Kidney epithelial cell (primary cell): Measurements from ENCODE around the gene BLOC1S6. TPM values are rescaled to one million over a fixed set of nuclear protein-coding genes. Genes with fewer than 3 reads are reported as not detected.

Experiments used
- DNase-seq: peaks from one replicate; pipeline ENCODE4 v3.0.0-alpha.2; 2010; ENCODE audit warnings: low read depth
- H3K27me3 ChIP-seq: 2 replicates; pipeline ENCODE4 v1.6.0; 2011; ENCODE audit warnings: low read length; ENCODE audit not compliant: control insufficient read depth, insufficient read depth
- H3K36me3 ChIP-seq: 2 replicates; pipeline ENCODE4 v1.5.1; 2011; ENCODE audit warnings: low read length; ENCODE audit not compliant: control insufficient read depth, insufficient read depth
- H3K4me3 ChIP-seq: 2 replicates; pipeline ENCODE4 v1.5.1; 2011; ENCODE audit warnings: low read depth, mild to moderate bottlenecking, control low read depth, low read length
- total RNA-seq: library from RNA; depleted of rRNA; stranded (reverse); fragments of >200 nt; gene quantifications from 2 replicates; pipeline ENCODE4 v1.2.3, GENCODE V29; 2015
- TF ChIP-seq, protein P1 (sequence below): IDR thresholded peaks from 2 replicates; pipeline ENCODE4 v1.5.1; 2011; ENCODE audit warnings: mild to moderate bottlenecking, moderate library complexity, low read length, control low read depth, inconsistent platforms; ENCODE audit not compliant: insufficient read depth, poor library complexity, severe bottlenecking

Gene BLOC1S6
- total RNA-seq, 1 donor from 2014 or later: 71.4 TPM

DNA sequence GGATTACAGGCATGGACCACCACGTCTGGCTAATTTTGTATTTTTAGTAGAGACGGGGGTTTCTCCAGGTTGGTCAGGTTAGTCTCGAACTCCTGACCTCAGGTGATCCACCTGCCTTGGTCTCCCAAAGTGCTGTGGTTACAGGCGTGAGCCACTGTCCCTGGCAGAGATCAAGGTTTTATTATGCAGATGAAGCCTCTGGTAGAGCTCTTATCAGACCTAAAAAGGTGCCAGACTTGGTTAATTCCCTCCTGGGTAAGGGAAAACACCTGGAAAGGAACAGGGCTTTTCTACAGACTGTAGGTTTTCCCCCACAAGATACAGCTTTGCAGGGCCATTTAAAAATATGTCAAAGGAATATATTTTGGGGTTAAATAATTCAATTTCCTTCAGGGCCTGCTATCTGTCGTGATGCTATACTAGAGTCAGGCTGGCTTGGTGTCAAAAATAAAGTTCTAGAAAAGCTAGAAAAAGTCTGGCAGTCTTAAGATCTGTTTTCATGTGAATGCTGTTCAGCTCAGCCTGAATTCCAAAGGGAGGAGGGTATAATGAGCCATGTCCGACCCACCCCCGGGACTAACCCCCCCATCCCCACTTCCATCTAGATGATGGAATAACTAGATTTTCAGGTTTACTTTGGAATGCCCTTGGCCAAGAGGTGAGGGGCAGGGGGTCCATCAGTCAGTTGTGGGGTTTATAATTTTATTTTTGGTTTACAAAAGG is 1.9 kb upstream of the BLOC1S6 start:
- Histone ChIP-seq H3K27me3 (no peaks in the 10 kb centered on the region), H3K4me3 (no peak overlapping the region), H3K36me3 (no peaks in the 10 kb centered on the region)
- no peak for DNase-seq
- TF ChIP-seq, protein P1, sequence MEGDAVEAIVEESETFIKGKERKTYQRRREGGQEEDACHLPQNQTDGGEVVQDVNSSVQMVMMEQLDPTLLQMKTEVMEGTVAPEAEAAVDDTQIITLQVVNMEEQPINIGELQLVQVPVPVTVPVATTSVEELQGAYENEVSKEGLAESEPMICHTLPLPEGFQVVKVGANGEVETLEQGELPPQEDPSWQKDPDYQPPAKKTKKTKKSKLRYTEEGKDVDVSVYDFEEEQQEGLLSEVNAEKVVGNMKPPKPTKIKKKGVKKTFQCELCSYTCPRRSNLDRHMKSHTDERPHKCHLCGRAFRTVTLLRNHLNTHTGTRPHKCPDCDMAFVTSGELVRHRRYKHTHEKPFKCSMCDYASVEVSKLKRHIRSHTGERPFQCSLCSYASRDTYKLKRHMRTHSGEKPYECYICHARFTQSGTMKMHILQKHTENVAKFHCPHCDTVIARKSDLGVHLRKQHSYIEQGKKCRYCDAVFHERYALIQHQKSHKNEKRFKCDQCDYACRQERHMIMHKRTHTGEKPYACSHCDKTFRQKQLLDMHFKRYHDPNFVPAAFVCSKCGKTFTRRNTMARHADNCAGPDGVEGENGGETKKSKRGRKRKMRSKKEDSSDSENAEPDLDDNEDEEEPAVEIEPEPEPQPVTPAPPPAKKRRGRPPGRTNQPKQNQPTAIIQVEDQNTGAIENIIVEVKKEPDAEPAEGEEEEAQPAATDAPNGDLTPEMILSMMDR: no peak

DNA sequence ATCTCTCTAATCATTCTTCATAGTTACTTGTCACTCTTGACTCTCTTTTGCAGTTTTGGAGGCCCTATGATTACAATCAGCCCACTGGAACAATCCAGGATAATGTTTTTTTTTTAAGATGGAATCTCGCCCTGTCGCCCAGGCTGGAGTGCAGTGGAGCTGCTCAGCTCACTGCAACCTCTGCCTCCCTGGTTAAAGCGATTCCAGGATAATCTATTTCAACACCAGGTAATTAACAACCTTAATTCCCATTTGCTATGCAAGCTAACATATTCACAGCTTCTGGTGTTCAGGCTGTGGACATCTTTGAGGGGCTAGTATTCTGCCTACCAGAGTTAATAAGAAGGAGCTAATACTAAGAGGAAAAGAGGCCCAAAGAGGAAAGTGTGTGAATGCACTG is 1.1 kb upstream of the BLOC1S6 start:
- no peak for DNase-seq
- H3K36me3 ChIP-seq: no peaks in the 10 kb centered on the region
- TF ChIP-seq, protein P1: no peak
- peak overlapping the region; percentile 68 for H3K4me3 ChIP-seq
- H3K27me3 ChIP-seq: no peaks in the 10 kb centered on the region

DNA sequence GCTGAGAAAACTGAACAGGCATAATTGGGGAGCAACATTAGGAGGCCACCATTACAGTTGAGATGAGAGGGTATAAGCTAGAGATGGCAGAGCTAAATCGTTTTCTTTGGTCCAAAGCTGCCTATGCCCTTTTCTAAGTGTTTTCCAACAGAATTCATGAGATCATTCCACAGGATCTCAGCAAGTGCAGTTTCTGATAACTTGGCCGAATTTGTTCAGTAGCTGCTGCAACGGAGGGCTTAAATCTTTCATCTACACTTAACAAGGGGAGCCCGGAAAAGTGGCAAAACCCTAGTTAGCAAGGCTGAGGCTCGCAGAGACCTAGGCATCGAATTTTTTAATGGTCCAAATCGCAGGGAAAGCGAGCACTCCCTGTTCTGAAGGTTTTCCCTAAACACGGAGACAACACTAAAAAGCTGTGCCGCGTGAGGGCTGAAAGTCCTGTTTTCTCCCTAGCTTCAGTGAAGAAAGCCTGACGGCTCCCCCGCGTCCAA is 531 bp upstream of the BLOC1S6 start:
- H3K36me3 ChIP-seq: no peaks in the 10 kb centered on the region
- TF ChIP-seq, protein P1: no peak
- no peak for DNase-seq

DNA sequence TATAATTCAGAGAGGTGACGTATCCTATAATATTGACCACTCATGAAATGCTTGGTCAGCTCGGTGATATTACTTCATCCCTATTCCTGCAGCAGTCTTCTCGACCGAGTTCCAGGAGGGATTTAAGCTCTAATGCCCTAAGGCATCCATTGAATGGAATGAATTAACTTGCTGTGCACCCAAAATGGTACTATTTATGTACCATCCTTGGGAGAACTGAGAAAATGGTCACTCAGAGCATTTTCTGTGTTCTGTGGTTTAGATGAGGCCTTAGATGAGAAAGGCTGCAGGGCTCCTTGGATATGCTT is 638 bp downstream of the BLOC1S6 start:
- no peaks in the 10 kb centered on the region for H3K36me3 ChIP-seq
- TF ChIP-seq, protein P1: no peak
- H3K27me3 ChIP-seq: no peaks in the 10 kb centered on the region
- DNase-seq: no peak
- H3K4me3 ChIP-seq: peak overlapping the region; percentile 68

More for the DNA sequence above, 531 bp upstream of the BLOC1S6 start:
- Histone ChIP-seq H3K4me3 (peak overlapping the region; percentile 68), H3K27me3 (no peaks in the 10 kb centered on the region)

DNA sequence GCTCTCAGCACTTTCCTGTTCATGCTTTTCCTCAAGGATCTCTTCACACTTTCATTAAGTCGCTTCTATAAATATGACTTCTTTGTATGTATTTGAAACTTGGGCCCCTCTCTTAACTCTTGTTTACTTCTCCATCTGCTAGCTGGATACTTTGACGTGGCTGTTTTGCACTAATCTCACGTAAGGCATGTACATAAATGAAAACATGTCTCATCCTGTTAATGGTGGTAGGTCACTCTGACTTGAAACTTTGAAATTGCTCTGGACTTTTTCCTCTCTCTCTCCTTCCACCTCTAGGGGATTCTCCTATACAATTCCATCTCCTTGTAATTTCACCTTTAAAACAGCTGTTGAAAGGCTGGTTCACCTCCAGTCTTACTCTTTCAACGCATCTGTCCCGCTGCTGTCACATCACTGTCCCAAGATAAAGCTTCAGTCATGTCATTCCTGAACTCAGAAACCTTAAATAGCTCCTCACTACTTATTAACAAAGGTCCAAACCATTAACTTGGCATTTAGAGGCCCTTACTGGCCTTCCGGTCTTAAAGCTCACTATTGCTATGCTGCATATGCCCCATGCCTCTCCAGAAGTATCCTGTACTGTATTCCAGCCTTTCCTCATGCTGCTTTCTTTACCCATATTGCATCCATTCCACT is 1.2 kb downstream of the BLOC1S6 start:
- H3K27me3 ChIP-seq: no peaks in the 10 kb centered on the region
- no peaks in the 10 kb centered on the region for H3K36me3 ChIP-seq
- no peak for DNase-seq
- H3K4me3 ChIP-seq: peak overlapping the region; percentile 68
- TF ChIP-seq, protein P1: no peak
